Loucy (cell line): Measurements from ENCODE around the gene FRRS1.

ENCODE experiments used
- CTCF ChIP-seq: fragments of 200-600 bp; sonication (generic); conservative IDR thresholded peaks from 2 replicates; pipeline ENCODE4 v1.5.1; 2014; ENCODE audit warnings: mild to moderate bottlenecking, antibody characterized with exemption, low read length
- EZH2phosphoT487 ChIP-seq: fragments of 200-600 bp; IDR thresholded peaks from 2 replicates; pipeline ENCODE4 v1.6.1; 2018; ENCODE audit warnings: antibody characterized with exemption, mild to moderate bottlenecking, moderate library complexity, borderline replicate concordance

GRCh38 chr1:99663501-99663900, 102.9 kb downstream of the FRRS1 start:
- no peak for TF ChIP-seq CTCF
- TF ChIP-seq EZH2phosphoT487 = no peak
